HG02623 (cell line): Measurements from ENCODE around the gene HAPSTR1.
"Not testable (repeated sequence)": the region's sequence is repeated elsewhere in the genome, so short reads cannot be mapped to it uniquely, and the experiment has no call there.

Experiments used
- ATAC-seq: cut with Tn5 transposase; IDR thresholded peaks from one replicate; pipeline ENCODE4 v1.9.1; 2021; ENCODE audit warnings: moderate library complexity; ENCODE audit not compliant: unreplicated experiment

Gene HAPSTR1, protein sequence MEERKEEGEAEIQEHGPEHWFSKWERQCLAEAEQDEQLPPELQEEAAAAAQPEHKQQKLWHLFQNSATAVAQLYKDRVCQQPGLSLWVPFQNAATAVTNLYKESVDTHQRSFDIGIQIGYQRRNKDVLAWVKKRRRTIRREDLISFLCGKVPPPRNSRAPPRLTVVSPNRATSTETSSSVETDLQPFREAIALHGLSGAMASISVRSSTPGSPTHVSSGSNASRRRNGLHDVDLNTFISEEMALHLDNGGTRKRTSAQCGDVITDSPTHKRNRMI

DNA sequence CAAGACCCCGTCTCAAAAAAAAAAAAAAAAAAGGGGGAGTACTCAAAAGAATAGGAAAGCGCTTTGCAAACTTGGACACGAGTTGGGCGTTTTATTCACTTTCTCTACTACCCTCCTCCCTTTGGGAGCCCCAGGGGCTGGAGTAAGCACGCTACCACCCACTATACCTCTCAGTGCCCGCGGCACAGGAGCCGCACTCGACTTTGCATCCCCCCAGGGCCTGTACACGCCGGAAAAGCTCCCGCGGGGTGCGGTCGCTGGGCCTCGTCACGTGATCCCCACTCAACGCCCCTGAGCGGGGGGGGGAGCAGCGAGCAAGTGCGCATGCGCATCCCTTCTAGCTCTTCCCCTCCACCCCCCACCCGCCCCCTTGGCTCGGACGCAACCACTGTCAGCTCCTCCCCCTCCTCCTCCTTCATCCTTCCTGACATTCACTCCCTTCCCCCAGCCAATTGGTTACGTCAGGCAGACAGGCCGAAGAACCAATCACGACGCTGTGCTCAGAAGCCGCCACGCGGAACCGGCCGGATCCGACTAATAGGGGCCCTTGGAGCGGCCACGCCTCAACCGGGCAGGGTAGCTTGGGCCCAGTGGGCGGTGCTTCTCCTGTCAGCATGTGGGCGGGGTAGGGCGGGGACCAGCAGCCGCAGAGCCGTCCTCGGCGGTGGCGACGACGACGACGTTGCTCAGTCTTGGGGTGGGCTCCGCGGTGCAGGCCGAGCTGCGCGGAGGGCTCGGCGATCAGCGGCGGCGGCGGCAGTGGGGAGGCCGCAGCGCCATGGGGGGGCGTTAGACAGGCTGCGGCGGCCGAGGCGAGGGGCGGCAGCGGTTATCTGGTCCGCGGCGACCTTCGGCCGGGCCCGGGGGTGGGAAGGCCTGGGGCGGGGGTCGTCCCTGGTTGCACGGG lies at the start of gene HAPSTR1:
Gene HAPSTR1, plus strand, starts transcription at position 685 of the 907 bp plus-strand sequence. CDS start 401 bp downstream, outside the sequence.
- ATAC-seq: peak; percentile 91

DNA sequence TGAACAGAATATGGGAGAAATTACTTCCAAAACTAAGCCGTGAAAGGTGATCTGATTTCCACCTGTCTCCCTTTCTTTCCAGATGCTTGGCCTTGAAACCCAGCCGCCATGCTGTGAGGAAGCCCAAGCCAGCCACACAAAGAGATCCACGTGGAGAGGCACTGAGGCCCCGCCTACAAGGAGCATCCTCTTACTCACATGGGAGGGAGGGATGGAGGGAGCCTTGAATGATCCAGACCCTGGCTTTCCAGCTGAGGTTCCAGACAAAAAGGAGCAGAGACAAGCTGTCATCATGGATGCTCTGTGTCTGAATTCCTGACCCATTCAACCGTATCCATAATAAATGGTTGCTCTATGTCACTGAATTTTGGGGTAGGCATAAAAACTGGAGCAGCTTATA lies 48.9 kb upstream of the HAPSTR1 start:
- ATAC-seq: no peak

DNA sequence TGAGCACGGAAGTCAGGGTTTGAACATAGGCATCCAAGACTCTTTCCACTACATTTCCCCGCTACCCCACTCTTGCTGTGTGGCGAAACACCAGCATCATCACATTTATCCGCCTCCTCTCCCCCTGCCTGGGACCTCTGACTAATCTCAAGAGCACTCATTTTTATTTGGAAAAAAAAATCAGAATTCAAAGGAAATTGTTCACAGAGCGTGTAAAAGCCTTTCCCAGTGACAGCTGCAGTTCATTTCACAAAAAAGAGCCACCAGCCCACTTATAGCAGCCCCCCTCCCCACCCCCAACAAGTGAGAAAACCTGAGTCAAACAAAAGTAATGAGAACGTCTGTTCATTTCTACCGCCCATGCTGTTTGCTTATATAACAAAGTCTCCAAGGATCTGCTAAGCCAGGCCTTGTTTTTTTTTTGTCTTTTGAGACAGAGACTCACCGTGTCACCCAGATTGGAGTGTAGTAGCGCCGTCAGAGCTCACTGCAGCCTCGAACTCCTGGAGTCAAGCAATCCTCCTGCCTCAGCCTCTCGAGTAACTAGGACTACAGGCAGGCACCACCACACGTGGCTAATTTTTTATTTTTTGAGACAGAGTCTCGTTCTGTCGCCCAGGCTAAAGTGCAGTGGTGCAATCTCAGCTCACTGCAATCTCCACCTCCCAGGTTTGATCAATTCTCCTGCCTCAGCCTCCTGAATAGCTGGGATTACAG lies 48.3 kb upstream of the HAPSTR1 start:
- no peak for ATAC-seq

DNA sequence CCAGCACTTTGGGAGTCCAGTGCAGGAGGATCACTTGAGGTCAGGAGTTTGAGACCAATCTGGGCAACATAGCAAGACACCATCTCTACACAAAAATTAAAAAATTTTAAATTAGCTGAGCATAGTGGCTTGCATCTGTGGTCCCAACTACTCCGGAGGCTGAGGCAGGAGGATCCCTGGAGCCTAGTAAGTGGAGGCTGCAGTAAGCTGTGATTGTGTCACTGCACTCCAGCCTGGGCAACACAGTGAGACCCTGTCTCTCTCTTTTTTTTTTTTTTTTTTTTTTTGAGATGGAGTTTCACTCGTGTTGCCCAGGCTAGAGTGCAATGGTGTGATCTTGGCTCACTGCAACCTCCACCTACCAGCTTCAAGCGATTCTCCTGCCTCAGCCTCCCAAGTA lies 45.9 kb upstream of the HAPSTR1 start:
- ATAC-seq: not testable (repeated sequence)

DNA sequence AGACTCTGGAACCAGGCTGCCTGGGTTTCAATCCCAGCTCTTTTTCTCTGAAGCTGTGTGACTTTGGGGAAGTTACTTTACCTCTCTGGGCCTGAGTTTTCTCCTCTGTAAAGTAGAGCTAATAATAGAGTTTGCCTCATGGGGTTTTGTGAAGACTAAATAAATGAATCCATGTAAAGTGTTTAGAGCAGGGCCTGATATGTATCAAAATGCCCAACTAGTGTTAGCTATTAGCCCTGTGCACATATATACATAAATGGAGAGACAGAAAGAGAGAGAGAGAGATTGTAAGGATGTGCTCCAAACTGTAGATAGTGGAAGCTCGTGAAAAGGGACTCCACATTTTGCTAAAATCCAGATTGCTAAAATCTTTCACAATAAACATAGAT lies 44.8 kb upstream of the HAPSTR1 start:
- no peak for ATAC-seq

DNA sequence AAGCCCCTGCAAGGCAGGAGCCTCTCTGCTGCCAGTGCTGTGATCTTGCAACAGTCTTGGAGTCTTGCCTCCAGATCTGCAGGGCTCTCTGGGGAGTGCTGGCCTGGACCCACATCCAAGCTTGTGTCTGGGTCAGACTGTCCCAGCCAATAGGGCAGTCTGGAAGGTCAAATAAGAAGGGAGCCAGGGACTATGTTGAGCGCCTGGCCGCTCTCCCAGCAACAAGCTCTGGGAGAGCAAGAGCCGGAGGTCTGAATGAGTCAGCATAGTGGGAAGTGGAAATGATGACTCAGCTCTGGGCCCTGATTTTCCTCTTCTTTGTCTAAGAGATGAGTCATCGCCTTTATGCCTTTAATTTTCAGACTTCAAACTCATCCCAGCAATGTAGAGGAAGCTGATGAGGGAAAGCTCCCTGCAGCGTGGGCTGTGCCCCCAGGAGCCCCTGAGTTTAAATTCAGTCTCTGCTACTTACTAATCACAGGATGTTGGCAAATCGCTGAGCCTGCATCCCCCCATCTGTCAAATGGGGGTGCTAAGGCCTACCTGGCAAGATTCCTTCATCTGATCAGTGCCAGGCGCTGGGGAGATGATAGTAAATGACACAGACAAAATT lies 43.6 kb upstream of the HAPSTR1 start:
- ATAC-seq: peak; percentile 79

DNA sequence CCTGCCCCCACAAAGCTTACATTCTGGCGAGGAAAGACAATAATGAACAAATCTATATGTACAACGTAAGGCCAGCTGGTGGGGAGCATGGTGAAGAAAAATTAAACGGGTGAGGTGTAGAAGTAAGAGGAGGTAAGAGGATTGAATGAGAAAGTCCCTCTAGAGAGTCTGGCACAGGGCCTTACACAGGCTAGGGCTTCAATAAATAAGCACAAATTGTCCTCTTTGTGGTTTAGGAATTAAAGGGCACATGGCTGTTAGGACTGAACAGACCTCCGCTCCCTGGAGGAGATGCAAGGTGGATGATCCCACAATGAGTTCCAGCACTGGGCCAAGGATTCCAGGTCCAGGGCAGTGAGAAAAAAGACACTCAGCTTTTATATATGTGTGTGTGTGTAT lies 43.1 kb upstream of the HAPSTR1 start:
- no peak for ATAC-seq

DNA sequence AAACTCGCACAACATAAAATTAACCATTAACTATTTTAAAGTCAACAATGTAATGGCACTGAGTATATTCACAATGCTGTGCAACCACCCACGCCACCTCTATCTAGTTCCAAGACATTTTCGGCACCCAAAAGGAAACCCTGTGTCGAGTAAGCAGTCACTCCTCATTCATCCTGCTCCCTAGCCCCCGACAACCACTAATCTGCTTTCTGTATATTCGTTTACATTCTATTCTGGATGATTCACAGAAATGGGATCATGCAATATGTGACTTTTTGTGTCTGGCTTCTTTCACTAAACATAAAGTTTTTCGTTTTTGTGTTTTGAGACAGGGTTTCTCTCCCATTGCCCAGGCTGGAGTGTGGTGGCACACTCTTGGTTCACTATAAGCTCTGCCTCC lies 42.2 kb upstream of the HAPSTR1 start:
- ATAC-seq: no peak

DNA sequence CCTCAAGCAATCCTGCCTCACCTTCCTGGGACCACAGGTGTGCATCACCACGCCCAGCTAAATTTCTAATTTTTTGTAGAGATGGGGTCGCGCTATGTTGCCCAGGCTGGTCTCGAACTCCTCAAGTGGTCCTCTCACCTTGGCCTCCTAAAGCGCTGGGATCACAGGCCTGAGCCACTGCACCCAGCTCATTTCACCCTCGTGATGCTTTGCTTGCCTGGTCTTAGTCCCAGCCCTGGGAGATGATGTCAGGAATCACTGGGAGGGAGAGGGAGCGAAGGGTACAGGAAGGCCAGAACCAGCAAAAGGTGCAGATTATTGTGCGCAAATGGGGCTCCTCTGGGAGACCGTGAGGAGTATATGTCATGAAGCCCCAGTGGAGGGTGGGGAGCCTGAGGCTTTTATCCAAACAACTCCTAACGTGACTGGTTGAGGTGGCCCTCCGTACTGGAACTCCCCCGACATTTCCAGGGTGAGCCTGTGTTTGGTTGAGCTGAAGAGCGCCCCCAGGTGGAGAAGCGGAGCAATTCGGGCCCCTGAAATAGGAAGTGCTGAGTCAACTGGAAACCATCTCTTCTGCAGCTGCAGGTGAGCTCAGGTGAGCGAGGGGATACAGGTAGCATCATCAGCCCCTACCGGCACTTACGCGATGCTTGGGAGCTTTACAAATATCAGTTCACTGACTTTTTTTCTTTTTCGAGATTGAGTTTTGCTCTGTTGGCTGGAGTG lies 41.2 kb upstream of the HAPSTR1 start:
- no peak for ATAC-seq

DNA sequence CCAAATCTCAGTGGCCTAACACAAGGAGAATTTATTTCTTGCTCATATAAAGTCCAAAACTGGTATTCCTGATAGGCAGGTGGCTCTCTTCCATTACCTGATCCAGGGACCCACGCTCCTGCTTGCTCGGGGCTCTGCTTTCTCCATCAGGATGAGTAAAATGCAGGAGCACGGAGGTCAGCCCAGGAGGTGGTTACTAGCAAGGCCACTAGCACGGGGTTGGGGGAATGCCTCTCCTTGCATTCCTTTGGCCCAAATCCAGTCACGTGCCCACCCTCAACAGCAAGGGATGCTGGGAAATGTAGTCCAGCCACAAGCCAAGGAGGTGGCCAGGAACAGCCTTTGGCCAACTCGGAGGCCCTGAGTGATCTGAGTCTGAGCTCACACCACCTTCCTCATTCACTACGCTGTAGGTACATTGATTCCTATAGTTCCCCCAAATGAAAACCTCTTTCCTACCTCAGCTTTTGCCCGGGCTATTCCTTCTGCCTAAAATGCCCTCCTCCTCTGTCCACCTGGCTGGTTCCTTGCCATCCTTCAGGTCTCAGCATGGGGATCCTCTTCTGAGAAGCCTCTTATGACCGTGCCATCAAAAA lies 38.3 kb upstream of the HAPSTR1 start:
- no peak for ATAC-seq

DNA sequence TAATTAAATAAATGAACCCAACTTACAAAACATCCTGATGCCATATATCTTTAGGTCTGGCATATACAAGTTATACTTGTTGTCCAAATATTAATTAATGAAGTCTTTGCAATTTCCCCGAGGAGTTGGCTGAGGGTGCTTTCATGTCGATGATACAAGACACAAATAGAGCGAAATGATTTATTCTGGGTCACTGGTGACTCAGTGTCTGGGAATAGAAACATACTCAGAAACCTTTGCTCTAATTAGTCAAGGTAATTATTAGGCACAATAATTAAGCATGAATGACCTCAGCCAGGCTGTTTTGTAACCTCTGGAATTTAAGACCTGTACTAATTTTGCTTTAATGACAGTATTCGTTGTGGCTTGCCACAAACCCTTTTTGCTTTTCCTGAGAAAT lies 37.0 kb upstream of the HAPSTR1 start:
- ATAC-seq: no peak

DNA sequence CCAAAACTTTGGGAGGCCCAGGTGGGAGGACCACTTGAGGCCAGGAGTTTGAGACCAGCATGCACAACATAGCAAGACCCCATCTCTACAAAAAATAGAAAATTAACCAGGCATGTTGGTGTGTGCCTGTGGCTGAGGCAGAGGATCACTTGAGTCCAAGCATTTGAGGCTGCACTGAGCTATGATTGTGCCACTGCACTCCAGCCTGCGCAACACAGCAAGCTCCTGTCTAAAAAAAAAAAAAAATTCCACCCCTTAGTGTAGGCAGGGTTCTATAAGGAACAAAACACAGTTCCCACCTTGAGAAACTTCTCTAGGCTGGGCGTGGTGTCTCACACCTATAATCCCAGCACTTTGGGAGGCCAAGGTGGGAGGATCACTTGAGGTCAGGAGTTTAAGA lies 36.3 kb upstream of the HAPSTR1 start:
- ATAC-seq: no peak

DNA sequence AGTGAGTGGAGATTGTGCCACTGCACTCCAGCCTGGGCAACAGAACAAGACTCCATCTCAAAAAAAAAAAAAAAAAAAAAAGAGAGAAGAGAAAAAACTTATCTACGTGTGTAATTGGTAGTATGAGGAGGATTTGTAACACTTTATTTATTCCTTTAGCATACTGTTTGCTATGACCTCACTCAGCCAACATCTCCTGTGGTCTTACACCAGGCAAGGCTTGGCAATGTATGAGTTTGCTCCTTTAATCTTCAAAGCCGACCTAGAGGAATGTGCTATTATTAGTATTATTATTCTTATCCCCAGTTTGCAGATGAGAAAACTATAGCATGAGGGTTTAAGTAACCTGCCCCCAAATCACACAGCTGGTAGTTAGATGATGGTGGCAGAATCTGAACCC lies 35.8 kb upstream of the HAPSTR1 start:
- no peak for ATAC-seq

DNA sequence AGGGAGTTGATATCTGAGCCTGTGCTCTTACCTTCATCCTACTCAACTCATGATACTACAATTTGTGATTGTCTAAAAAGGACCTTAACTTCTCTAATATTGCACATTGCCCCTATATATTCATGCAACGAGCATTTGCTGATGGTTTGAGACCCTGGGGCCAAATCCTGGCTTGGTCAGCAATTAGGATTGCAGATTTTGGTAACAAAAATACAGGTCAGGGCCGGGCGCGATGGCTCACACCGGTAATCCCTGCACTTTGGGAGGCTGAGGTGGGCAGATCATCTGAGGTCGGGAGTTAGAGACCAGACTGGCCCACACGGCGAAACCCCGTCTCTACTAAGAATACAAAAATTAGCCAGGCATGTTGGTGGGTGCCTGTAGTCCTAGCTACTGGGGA lies 35.4 kb upstream of the HAPSTR1 start:
- ATAC-seq: no peak

DNA sequence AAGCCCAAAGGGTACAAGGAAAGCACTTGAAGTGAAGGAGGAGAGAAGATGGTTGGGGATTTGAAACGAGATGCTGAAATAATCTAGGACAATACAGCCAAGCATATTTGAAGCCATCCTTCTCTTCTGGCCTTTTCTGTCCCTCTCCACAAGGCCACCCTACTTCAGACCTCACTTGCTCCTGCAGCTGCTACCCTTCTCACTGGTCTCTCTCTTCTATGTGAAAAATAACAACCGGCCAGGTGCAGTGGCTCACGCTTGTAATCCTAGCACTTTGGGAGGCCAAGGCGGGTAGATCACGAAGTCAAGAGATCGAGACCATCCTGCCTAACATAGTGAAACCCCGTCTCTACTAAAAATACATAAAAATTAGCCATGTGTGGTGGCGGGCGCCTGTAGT lies 33.2 kb upstream of the HAPSTR1 start:
- no peak for ATAC-seq

DNA sequence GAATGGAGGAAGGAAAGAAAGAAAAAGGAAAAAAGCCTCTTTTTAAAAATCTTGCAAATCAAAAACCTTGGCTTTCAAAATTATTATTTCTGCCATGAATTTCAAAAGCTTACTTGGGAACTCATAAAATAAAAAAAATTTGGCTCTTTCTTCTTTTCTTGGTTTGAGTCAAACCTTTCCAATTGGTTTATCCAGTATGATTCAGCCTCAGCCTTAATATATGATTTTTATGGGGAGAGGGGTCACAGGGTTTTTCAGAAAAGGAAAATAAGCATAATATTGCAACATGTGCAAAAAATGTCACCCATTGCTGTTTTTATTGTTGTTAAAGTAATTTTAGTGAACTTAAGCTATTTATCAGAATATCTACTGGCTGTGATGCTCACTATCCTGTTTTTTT lies 31.2 kb upstream of the HAPSTR1 start:
- no peak for ATAC-seq

DNA sequence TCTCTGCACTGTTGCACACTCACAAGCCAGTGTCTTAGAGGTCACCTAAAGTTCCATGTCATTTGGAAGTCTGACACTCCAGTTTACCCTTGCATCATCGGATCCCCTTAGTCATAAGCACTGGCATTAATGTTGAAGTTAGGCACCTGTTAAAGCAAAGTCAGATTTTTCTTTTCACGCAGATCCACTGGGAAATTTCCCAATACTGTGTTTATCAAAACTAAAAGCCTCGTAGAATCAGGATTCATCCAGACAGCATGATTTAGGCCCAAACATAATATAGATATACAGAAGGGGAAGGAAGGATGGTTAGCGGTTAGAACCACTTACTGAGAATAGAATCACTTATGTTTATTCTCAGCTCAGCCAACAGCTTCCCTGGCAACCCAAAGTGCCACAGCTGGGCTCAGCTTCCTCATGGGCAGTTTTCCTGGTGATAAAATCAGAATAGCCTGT lies 30.1 kb upstream of the HAPSTR1 start:
- ATAC-seq: no peak

DNA sequence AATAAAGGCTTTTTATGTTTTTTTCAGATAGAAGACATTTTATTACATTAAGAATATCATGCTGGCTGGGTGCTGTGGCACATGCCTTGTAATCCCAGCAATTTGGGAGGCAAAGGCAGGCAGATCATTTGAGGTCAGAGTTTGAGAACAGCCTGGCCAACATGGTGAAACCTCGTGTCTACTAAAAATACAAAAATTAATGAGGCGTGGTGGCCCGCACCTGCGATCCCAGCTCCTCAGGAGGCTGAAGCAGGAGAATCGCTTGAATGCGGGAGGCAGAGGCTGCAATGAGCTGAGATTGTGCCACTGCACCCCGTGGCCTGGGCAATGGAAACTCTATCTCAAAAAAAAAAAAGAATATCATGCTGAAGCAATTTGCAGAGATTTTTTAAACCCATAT lies 29.1 kb upstream of the HAPSTR1 start:
- no peak for ATAC-seq

DNA sequence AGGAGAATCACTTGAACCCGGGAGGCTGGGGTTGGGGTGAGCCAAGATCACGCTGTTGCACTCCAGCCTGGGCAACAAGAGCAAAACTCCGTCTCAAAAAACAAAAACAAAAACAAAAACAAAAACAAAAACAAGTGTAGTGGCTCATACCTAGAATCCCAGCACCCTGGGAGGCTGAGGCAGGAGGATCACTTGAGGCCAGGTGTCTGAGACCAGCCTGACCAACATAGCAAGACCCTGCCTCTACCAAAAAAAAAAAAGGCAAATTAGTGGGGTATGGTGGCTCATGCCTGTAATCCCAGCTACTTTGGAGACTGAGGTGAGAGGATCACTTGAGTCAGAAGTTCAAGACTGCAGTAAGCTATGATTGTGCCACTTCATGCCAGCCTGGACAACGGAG lies 26.4 kb upstream of the HAPSTR1 start:
- no peak for ATAC-seq

DNA sequence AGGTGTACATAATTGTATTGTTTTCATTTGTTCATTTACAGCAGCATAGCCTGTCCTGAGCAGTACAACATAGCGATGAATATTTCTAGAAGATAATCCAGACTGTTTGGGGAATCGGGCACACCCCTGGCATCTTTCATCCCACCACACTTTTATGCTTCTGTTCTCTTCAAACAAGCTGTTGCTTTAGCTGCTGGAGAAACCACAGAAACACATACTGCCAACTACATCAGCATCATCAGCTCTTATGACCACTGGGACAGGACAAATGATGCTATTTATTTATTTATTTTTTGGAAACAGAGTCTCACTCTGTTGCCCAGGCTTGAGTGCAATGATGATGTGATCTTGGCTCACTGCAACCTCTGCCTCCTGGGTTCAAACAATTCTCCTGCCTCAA lies 22.6 kb upstream of the HAPSTR1 start:
- ATAC-seq: no peak
